Measurements from ENCODE around the gene USP9Y.

GRCh38 chrY:12823408-12823807 lies 122.4 kb downstream of the USP9Y start:
- TF ChIP-seq, protein P1, sequence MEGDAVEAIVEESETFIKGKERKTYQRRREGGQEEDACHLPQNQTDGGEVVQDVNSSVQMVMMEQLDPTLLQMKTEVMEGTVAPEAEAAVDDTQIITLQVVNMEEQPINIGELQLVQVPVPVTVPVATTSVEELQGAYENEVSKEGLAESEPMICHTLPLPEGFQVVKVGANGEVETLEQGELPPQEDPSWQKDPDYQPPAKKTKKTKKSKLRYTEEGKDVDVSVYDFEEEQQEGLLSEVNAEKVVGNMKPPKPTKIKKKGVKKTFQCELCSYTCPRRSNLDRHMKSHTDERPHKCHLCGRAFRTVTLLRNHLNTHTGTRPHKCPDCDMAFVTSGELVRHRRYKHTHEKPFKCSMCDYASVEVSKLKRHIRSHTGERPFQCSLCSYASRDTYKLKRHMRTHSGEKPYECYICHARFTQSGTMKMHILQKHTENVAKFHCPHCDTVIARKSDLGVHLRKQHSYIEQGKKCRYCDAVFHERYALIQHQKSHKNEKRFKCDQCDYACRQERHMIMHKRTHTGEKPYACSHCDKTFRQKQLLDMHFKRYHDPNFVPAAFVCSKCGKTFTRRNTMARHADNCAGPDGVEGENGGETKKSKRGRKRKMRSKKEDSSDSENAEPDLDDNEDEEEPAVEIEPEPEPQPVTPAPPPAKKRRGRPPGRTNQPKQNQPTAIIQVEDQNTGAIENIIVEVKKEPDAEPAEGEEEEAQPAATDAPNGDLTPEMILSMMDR (IDR thresholded peaks at IDR 0.05; ENCODE audit: insufficient read depth, low read length): no peak
- no peak for TF ChIP-seq GABPA (IDR thresholded peaks at IDR 0.05; ENCODE audit: low read depth)
